Type B pancreatic cell (in vitro differentiated cells): ENCODE data around the gene ST6GALNAC5. TPM values are rescaled to one million over a fixed set of nuclear protein-coding genes. Genes with fewer than 3 reads are reported as not detected.

Experiments used
- DNase-seq: peaks from one replicate; pipeline ENCODE4 v3.0.0; 2021; ENCODE audit warnings: mixed read lengths; ENCODE audit not compliant: unreplicated experiment; ENCODE audit errors: extremely low spot score
- H3K27ac Mint-ChIP-seq: 2 replicates; pipeline ENCODE4 v1.8.0; 2021; ENCODE audit warnings: mild to moderate bottlenecking, mixed read lengths
- H3K27me3 Mint-ChIP-seq: 2 replicates; pipeline ENCODE4 v1.8.0; 2021; ENCODE audit warnings: mixed read lengths
- H3K36me3 Mint-ChIP-seq: 2 replicates; pipeline ENCODE4 v1.8.0; 2021; ENCODE audit warnings: mixed read lengths
- H3K4me1 Mint-ChIP-seq: one replicate; pipeline ENCODE4 v1.8.0; 2021; ENCODE audit warnings: mixed read lengths; ENCODE audit not compliant: unreplicated experiment
- H3K4me3 Mint-ChIP-seq: 2 replicates; pipeline ENCODE4 v1.8.0; 2021; ENCODE audit warnings: mild to moderate bottlenecking, mixed read lengths
- H3K9me3 Mint-ChIP-seq: 2 replicates; pipeline ENCODE4 v1.8.0; 2021; ENCODE audit warnings: mixed read lengths
- CTCF ChIP-seq: fragments of 200-600 bp; sonication (generic); conservative IDR thresholded peaks from 2 replicates; pipeline ENCODE4 v1.5.0; 2021; ENCODE audit warnings: antibody characterized with exemption, mild to moderate bottlenecking
- total RNA-seq: library from RNA; stranded (reverse); gene quantifications from 2 replicates; pipeline ENCODE4 v1.2.1, GENCODE V29; 2021; ENCODE audit warnings: low replicate concordance

Gene ST6GALNAC5
- total RNA-seq, 1 donor from 2014 or later, result 36.6 TPM

- DNase-seq, result no peak
- H3K36me3 Mint-ChIP-seq, result no peaks in the 10 kb centered on the region
- no peak for TF ChIP-seq CTCF
- H3K27ac Mint-ChIP-seq, result no peak overlapping the region
- H3K4me3 Mint-ChIP-seq, result no peak overlapping the region
- peaks cover 8% of the 10 kb centered on the region for H3K4me1 Mint-ChIP-seq
- H3K27me3 Mint-ChIP-seq, result peaks cover 10% of the 10 kb centered on the region
- H3K9me3 Mint-ChIP-seq, result peaks cover 8% of the 10 kb centered on the region
Observed at GRCh38 chr1:76830373-76830772, 36.9 kb upstream of the ST6GALNAC5 start.

GRCh38 chr1:76832521-76832920 is 34.8 kb upstream of the ST6GALNAC5 start:
- TF ChIP-seq CTCF, result no peak
- Mint-ChIP-seq H3K4me1 (peaks cover 8% of the 10 kb centered on the region), H3K4me3 (no peak overlapping the region), H3K9me3 (peaks cover 8% of the 10 kb centered on the region), H3K27me3 (peaks cover 13% of the 10 kb centered on the region), H3K27ac (no peak overlapping the region), H3K36me3 (no peaks in the 10 kb centered on the region)
- no peak for DNase-seq

- Mint-ChIP-seq H3K4me3 (no peak overlapping the region), H3K36me3 (no peaks in the 10 kb centered on the region), H3K27ac (no peak overlapping the region), H3K4me1 (peaks cover 8% of the 10 kb centered on the region), H3K9me3 (peaks cover 8% of the 10 kb centered on the region), H3K27me3 (peaks cover 18% of the 10 kb centered on the region)
- no peak for DNase-seq
- TF ChIP-seq CTCF, result no peak
Observed at GRCh38 chr1:76833151-76833550, 34.1 kb upstream of the ST6GALNAC5 start.

- no peak overlapping the region for H3K27ac Mint-ChIP-seq
- H3K27me3 Mint-ChIP-seq, result peaks cover 19% of the 10 kb centered on the region
- H3K9me3 Mint-ChIP-seq, result peaks cover 8% of the 10 kb centered on the region
- H3K4me1 Mint-ChIP-seq, result peaks cover 6% of the 10 kb centered on the region
- no peak for TF ChIP-seq CTCF
- no peak for DNase-seq
- H3K4me3 Mint-ChIP-seq, result no peak overlapping the region
- H3K36me3 Mint-ChIP-seq, result no peaks in the 10 kb centered on the region
Observed at GRCh38 chr1:76833856-76834255, 33.4 kb upstream of the ST6GALNAC5 start.

- Mint-ChIP-seq H3K4me3 (no peak overlapping the region), H3K36me3 (no peaks in the 10 kb centered on the region), H3K27ac (no peak overlapping the region), H3K9me3 (peaks cover 8% of the 10 kb centered on the region), H3K4me1 (no peaks in the 10 kb centered on the region), H3K27me3 (peaks cover 18% of the 10 kb centered on the region)
- no peak for TF ChIP-seq CTCF
- DNase-seq, result no peak
Observed at GRCh38 chr1:76835203-76835602, 32.1 kb upstream of the ST6GALNAC5 start.

GRCh38 chr1:76840278-76840677 is 27.0 kb upstream of the ST6GALNAC5 start:
- DNase-seq, result no peak
- H3K36me3 Mint-ChIP-seq, result no peaks in the 10 kb centered on the region
- H3K9me3 Mint-ChIP-seq, result peaks cover 11% of the 10 kb centered on the region
- no peak overlapping the region for H3K27ac Mint-ChIP-seq
- H3K4me3 Mint-ChIP-seq, result no peak overlapping the region
- no peak for TF ChIP-seq CTCF
- H3K27me3 Mint-ChIP-seq, result peaks cover 15% of the 10 kb centered on the region
- no peaks in the 10 kb centered on the region for H3K4me1 Mint-ChIP-seq
